IPS-20b (cell line): ENCODE data around the gene CISD2.
"Not testable (repeated sequence)": the region's sequence is repeated elsewhere in the genome, so short reads cannot be mapped to it uniquely, and the experiment has no call there.

Source experiments
- H3K27ac ChIP-seq: one replicate; pipeline ENCODE4 v1.5.1; 2013; ENCODE audit warnings: low read length
- H3K27me3 ChIP-seq: 2 replicates; pipeline ENCODE4 v1.6.1; 2013; ENCODE audit warnings: mild to moderate bottlenecking, low read length, inconsistent platforms; ENCODE audit not compliant: insufficient read depth
- H3K36me3 ChIP-seq: 2 replicates; pipeline ENCODE4 v1.6.1; 2013; ENCODE audit warnings: low read depth, mild to moderate bottlenecking, inconsistent platforms, low read length, moderate library complexity; ENCODE audit not compliant: insufficient read depth
- H3K4me1 ChIP-seq: 2 replicates; pipeline ENCODE4 v1.6.1; 2013; ENCODE audit warnings: mild to moderate bottlenecking, control low read depth, inconsistent platforms, low read length, moderate library complexity; ENCODE audit not compliant: insufficient read depth
- H3K4me3 ChIP-seq: 2 replicates; pipeline ENCODE4 v1.5.1; 2013; ENCODE audit warnings: mild to moderate bottlenecking, low read length, inconsistent platforms
- H3K9ac ChIP-seq: 2 replicates; pipeline ENCODE4 v1.6.1; 2013; ENCODE audit warnings: low read depth, mild to moderate bottlenecking, inconsistent platforms, low read length, moderate library complexity
- H3K9me3 ChIP-seq: 2 replicates; pipeline ENCODE4 v1.6.1; 2013; ENCODE audit warnings: mild to moderate bottlenecking, low read depth, low read length, inconsistent platforms; ENCODE audit not compliant: insufficient read depth

CISD2 gene

GRCh38 chr4:102878349-102878748 lies 9.6 kb downstream of the CISD2 start:
- not testable (repeated sequence) for H3K4me1 ChIP-seq, H3K27me3 ChIP-seq, H3K27ac ChIP-seq, H3K4me3 ChIP-seq, H3K9ac ChIP-seq
- peaks cover 43% of the 10 kb centered on the region for H3K36me3 ChIP-seq
- peaks cover 29% of the 10 kb centered on the region for H3K9me3 ChIP-seq

- no peaks in the 10 kb centered on the region for H3K27me3 ChIP-seq
- 0 out of 2 replicates have a peak, but pooled peaks cover 2% of the 10 kb centered on the region for H3K4me1 ChIP-seq
- no peak overlapping the region for H3K4me3 ChIP-seq
- peaks cover 29% of the 10 kb centered on the region for H3K9me3 ChIP-seq
- H3K36me3 ChIP-seq, result peaks cover 38% of the 10 kb centered on the region
- no peak overlapping the region for H3K9ac ChIP-seq
- no peak overlapping the region for H3K27ac ChIP-seq
These were observed 10.1 kb downstream of the CISD2 start for GRCh38 chr4:102878901-102879300.

DNA sequence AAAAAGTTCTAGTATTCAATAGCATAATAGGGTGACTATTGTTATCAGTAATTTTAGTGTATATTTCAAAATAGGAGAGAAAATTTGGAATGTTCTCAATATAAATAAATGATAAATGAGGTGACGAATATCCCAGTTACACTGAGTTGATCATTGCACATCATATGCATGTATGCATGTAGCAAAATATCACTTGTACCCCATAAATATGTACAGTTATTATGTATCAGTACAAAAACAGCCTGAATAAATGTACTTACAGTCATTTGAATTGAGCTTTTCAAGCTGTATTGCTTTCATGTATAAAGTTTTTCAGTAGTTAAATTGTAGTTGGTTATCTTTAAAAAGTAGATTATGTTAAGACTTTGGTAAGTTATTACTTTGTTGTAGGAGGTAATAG lies 12.6 kb downstream of the CISD2 start:
- H3K4me1 ChIP-seq, result 0 out of 2 replicates have a peak, but pooled peaks cover 2% of the 10 kb centered on the region
- H3K9me3 ChIP-seq, result peaks cover 18% of the 10 kb centered on the region
- H3K27ac ChIP-seq, result no peak overlapping the region
- no peak overlapping the region for H3K4me3 ChIP-seq
- H3K27me3 ChIP-seq, result no peaks in the 10 kb centered on the region
- peaks cover 15% of the 10 kb centered on the region for H3K36me3 ChIP-seq
- H3K9ac ChIP-seq, result no peak overlapping the region

DNA sequence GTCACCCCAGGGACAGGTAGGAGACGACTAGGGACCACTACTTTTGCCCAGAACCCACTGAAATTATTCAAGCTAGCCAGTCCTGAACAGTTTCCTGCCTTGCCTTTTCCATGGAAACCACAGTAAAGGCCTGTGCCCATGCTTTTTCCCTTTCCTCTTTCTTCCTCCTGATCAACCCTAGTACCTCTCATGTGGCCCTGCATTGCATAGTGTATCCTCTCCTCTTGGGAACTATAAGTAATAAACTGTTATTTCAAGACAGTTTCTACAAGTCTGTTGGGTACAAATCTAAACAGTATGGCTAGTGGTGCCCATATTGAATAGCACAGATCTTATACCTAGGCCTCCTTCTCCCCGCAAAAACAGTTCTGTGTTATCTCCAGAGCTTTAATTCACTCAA lies 14.5 kb downstream of the CISD2 start:
- Histone ChIP-seq H3K27ac (no peak overlapping the region), H3K9me3 (no peaks in the 10 kb centered on the region), H3K4me3 (no peak overlapping the region), H3K9ac (no peak overlapping the region), H3K36me3 (peaks cover 5% of the 10 kb centered on the region; the same call in 1 of the 2 replicates), H3K27me3 (no peaks in the 10 kb centered on the region), H3K4me1 (0 out of 2 replicates have a peak, but pooled peaks cover 2% of the 10 kb centered on the region)

- not testable (repeated sequence) for H3K4me3 ChIP-seq, H3K27me3 ChIP-seq, H3K36me3 ChIP-seq, H3K9me3 ChIP-seq, H3K4me1 ChIP-seq, H3K27ac ChIP-seq, H3K9ac ChIP-seq
These were observed 19.8 kb downstream of the CISD2 start for GRCh38 chr4:102888570-102888969.

DNA sequence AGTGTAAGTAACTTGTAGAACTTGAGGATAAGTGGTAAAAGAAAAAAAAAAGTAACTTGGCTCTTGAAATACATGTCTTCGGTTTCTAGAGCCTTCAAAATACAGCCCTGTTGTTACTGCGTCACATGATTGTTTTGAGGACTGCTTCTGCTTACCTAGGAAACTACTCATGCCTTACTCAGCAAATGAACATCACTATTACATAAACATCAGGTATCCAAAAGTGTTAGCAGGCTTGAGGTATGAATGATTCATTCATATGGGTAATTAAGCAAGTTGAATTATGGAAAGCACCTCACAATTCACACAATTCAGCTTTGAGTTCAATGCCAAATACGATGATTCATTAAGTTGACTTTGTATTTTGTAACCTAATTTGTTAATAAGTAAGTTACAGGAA lies 21.1 kb downstream of the CISD2 start:
- not testable (repeated sequence) for H3K9me3 ChIP-seq, H3K27me3 ChIP-seq, H3K9ac ChIP-seq, H3K4me1 ChIP-seq, H3K27ac ChIP-seq, H3K36me3 ChIP-seq, H3K4me3 ChIP-seq

- not testable (repeated sequence) for H3K9me3 ChIP-seq, H3K4me1 ChIP-seq, H3K9ac ChIP-seq, H3K27ac ChIP-seq, H3K27me3 ChIP-seq, H3K4me3 ChIP-seq, H3K36me3 ChIP-seq
These were observed 27.8 kb downstream of the CISD2 start for GRCh38 chr4:102896547-102896946.

GRCh38 chr4:102897610-102898009 lies 28.8 kb downstream of the CISD2 start:
- H3K9ac ChIP-seq, H3K27me3 ChIP-seq, H3K4me3 ChIP-seq, H3K4me1 ChIP-seq, H3K36me3 ChIP-seq, H3K27ac ChIP-seq, H3K9me3 ChIP-seq: not testable (repeated sequence)

DNA sequence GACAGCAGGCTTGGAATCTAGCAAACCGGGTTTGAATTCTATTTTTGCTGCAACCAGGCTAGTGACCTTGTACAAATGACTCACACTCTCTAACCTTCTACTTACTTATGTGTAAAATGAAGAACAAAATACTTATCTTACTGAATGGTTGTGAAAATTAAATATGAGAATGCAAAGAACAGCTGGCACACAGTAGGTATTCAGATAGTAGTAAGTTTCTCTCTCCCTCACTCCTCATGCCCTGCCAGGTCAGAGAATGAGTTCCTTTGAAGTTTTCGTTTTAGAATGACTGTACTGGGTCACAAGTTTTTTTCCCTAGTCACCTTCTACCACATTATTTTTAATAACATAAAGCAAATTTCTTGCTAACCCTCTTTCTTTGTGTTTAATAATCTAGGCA lies 33.0 kb downstream of the CISD2 start:
- H3K9me3 ChIP-seq, result no peaks in the 10 kb centered on the region

DNA sequence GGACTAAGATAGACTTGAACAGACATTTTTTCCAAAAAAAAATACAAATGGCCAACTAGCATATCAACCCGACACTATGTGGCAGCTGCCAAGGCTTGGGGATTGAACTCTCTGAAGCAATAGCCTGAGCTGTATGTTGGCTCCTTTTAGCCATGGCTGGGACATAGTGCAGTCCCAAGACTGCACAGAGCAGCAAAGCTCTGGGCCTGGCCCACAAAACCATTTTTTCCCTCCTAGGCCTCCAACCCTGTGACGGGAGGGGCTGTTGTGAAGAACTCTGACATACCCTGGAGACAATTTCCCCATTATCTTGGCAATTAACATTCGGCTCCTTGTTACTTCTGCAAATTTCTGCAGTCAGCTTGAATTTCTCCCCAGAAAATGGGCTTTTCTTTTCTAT lies 50.1 kb downstream of the CISD2 start:
- Histone ChIP-seq H3K9ac (no peak overlapping the region), H3K9me3 (peaks cover 3% of the 10 kb centered on the region; the same call in 1 of the 2 replicates), H3K4me3 (no peak overlapping the region), H3K36me3 (no peaks in the 10 kb centered on the region), H3K4me1 (no peaks in the 10 kb centered on the region), H3K27me3 (no peaks in the 10 kb centered on the region), H3K27ac (no peak overlapping the region)

More for the DNA sequence above, 33.0 kb downstream of the CISD2 start:
- no peaks in the 10 kb centered on the region for H3K36me3 ChIP-seq
- H3K27me3 ChIP-seq, result no peaks in the 10 kb centered on the region
- H3K27ac ChIP-seq, result no peak overlapping the region
- no peak overlapping the region for H3K4me3 ChIP-seq
- H3K9ac ChIP-seq, result no peak overlapping the region
- H3K4me1 ChIP-seq, result no peaks in the 10 kb centered on the region

DNA sequence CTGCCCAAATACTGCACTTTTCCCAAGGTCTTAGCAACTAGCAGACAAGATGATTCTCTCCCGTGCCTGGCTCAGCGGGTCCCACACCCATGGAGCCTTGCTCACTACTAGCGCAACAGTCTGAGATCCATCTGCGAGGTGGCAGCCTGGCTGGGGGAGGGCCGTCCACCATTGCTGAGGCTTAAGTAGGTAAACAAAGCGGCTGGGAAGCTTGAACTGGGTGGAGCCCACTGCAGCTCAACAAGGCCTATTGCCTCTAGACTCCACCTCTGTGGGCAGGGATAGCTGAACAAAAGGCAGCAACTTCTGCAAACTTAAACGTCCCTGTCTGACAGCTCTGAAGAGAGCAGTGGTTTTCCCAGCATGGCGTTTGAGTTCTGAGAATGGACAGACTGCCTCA lies 50.9 kb downstream of the CISD2 start:
- H3K4me3 ChIP-seq, H3K36me3 ChIP-seq: not testable (repeated sequence)

GRCh38 chr4:102935716-102936115 lies 66.9 kb downstream of the CISD2 start:
- Histone ChIP-seq H3K27ac (no peak overlapping the region), H3K27me3 (no peaks in the 10 kb centered on the region), H3K9me3 (no peaks in the 10 kb centered on the region), H3K4me1 (0 out of 2 replicates have a peak, but pooled peaks cover 3% of the 10 kb centered on the region), H3K4me3 (no peak overlapping the region), H3K9ac (no peak overlapping the region), H3K36me3 (no peaks in the 10 kb centered on the region)

More for the DNA sequence above, 50.9 kb downstream of the CISD2 start:
- not testable (repeated sequence) for H3K4me1 ChIP-seq, H3K27ac ChIP-seq, H3K27me3 ChIP-seq, H3K9ac ChIP-seq, H3K9me3 ChIP-seq

- not testable (repeated sequence) for H3K27ac ChIP-seq, H3K27me3 ChIP-seq, H3K9ac ChIP-seq, H3K36me3 ChIP-seq, H3K4me1 ChIP-seq, H3K9me3 ChIP-seq, H3K4me3 ChIP-seq
These were observed 69.3 kb downstream of the CISD2 start for GRCh38 chr4:102938063-102938462.
